Measurements from ENCODE around the gene ATP8A2. TPM values are rescaled to one million over a fixed set of nuclear protein-coding genes. Genes with fewer than 3 reads are reported as not detected.
A peak's percentile ranks its signal among the peaks of the same experiment; 100 is the strongest.

The ATP8A2 gene
- total RNA-seq, 3 donors from 2014 or later (not counting 1 experiment from before 2014, with no cell fraction given): 0.43 to 0.68 (median 0.59) TPM

DNA sequence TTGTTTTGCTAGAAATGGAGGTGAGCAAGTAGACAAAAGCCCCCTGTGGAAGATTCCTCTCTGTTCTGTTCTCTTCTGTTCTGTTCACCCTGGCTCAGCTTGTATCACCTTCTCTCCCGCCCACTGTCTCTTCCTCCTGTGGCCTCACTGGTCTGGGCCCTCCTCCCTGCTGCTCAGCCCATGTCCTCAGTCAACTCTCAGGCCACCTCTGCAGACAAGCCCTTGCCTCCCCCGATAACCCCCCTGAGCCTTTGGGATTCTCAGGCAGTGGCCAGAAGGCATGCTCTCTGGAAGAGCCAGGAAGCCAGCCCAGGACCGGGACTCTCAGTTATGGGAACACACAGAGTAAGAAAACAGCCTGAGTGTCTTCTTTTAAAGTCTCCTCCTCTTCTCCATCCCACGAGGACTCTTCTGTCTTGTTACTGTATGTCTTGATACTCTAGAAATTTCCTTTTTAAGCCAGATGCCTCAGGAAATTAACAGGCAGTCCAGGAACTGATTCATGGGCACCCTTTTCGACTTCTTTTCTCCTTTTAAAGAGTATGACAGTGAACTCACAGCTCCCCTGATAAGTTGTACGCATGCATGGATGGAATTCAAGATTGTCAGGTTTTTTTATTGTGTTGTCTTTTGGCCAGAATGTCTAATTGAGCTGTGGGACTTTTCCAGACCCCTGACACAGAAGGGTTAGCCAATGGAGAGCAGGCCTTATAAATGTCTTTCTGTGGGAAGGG, 646.3 kb downstream of the ATP8A2 start:
- Mint-ChIP-seq H3K4me1 (peaks cover 0 to 7% of the 10 kb centered on the region in 2 donors), H3K27me3 (ENCODE audit: low read depth in 2 of 2) (peaks cover 2 to 15% of the 10 kb centered on the region in 2 donors), H3K9me3 (no peaks in the 10 kb centered on the region), H3K27ac (peak overlapping the region in 1 of 2 donors; percentile 12), H3K36me3 (no peaks in the 10 kb centered on the region), H3K4me3 (no peak overlapping the region)
- Histone ChIP-seq H3K9me3 (ENCODE audit: control insufficient read depth, insufficient read depth, low read length) (no peaks in the 10 kb centered on the region), H3K36me3 (ENCODE audit: control insufficient read depth, insufficient read depth, low read length) (no peaks in the 10 kb centered on the region), H3K4me1 (ENCODE audit: control insufficient read depth, insufficient read depth, low read length) (no peaks in the 10 kb centered on the region), H3K4me3 (ENCODE audit: low read length) (no peak overlapping the region), H3K27ac (ENCODE audit: low read length) (no peak overlapping the region), H3K27me3 (ENCODE audit: control insufficient read depth, insufficient read depth, low read length) (no peaks in the 10 kb centered on the region)
- no peak for DNase-seq
- WGBS (ENCODE audit: insufficient coverage): 85% methylated on average over 6 of the region's 6 CpGs
- intact Hi-C loops (cut with micrococcal nuclease): no loop called here
- TF ChIP-seq, protein P1, sequence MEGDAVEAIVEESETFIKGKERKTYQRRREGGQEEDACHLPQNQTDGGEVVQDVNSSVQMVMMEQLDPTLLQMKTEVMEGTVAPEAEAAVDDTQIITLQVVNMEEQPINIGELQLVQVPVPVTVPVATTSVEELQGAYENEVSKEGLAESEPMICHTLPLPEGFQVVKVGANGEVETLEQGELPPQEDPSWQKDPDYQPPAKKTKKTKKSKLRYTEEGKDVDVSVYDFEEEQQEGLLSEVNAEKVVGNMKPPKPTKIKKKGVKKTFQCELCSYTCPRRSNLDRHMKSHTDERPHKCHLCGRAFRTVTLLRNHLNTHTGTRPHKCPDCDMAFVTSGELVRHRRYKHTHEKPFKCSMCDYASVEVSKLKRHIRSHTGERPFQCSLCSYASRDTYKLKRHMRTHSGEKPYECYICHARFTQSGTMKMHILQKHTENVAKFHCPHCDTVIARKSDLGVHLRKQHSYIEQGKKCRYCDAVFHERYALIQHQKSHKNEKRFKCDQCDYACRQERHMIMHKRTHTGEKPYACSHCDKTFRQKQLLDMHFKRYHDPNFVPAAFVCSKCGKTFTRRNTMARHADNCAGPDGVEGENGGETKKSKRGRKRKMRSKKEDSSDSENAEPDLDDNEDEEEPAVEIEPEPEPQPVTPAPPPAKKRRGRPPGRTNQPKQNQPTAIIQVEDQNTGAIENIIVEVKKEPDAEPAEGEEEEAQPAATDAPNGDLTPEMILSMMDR (IDR thresholded peaks at IDR 0.05): no peak
- no peak for ATAC-seq

DNA sequence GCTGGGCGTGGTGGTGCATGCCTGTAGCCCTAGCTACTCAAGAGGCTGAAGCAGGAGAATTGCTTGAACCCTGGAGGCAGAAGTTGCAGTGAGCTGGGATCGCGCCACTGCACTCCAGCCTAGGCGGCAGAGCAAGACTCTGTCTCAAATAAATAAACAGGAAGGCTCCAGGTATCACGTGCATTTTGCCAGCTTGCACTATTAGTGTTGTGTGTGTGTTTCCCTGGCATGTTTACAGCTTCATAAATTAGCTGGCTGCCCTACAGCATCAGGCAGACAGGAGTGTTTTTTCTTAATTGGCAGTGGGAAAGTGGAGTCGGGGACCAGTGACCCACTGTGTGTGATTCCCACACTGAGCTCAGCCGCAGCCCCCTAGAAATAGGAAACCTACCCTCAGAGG, 647.5 kb downstream of the ATP8A2 start:
- 83% methylated on average over 7 of the region's 7 CpGs for WGBS (ENCODE audit: insufficient coverage)

DNA sequence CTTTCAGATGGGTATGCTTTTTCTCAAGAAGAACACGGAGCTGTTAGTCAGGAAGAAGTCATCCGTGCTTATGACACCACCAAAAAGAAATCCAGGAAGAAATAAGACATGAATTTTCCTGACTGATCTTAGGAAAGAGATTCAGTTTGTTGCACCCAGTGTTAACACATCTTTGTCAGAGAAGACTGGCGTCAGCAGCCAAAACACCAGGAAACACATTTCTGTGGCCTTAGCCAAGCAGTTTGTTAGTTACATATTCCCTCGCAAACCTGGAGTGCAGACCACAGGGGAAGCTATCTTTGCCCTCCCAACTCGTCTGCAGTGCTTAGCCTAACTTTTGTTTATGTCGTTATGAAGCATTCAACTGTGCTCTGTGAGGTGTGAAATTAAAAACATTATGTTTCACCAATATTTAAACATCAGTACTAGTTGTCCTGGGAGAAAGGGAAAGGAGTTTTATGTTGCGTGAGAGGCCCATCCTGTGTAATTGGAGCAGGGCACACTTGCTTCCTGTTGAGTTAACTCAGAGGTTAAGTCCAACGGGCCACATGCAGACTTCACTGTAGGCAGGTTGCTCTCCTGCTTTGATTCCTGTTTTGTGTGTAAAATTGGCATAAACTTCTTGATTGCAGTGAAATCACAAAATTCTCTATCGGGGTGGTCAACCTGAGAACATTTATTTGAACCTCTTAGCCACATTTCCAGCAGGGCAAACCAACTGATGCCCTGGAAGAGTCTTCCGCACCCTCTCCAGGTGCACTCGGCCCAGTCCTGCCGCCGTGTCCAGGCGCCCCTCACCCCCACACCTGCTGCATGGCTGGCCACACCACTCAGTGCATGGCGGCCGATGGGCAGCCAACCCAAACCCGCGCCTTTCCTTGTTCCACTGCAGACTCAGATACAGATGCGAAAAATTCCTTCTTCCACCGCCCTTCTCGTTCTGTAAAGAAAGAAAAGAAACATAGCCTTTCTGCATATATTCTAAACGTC, 648.4 kb downstream of the ATP8A2 start:
- Mint-ChIP-seq H3K36me3 (no peaks in the 10 kb centered on the region), H3K4me1 (peaks cover 0 to 7% of the 10 kb centered on the region in 2 donors)

More for the DNA sequence above, 647.5 kb downstream of the ATP8A2 start:
- Histone ChIP-seq H3K4me1 (ENCODE audit: control insufficient read depth, insufficient read depth, low read length) (no peaks in the 10 kb centered on the region), H3K36me3 (ENCODE audit: control insufficient read depth, insufficient read depth, low read length) (no peaks in the 10 kb centered on the region), H3K27ac (ENCODE audit: low read length) (no peak overlapping the region), H3K27me3 (ENCODE audit: control insufficient read depth, insufficient read depth, low read length) (no peaks in the 10 kb centered on the region), H3K4me3 (ENCODE audit: low read length) (no peak overlapping the region), H3K9me3 (ENCODE audit: control insufficient read depth, insufficient read depth, low read length) (no peaks in the 10 kb centered on the region)
- Mint-ChIP-seq H3K4me1 (peaks cover 0 to 7% of the 10 kb centered on the region in 2 donors), H3K9me3 (no peaks in the 10 kb centered on the region), H3K27me3 (ENCODE audit: low read depth in 2 of 2) (peaks cover 5 to 27% of the 10 kb centered on the region in 2 donors), H3K4me3 (no peak overlapping the region), H3K36me3 (no peaks in the 10 kb centered on the region), H3K27ac (no peak overlapping the region)
- ATAC-seq: no peak
- intact Hi-C loops (cut with micrococcal nuclease): no loop called here
- DNase-seq: no peak
- TF ChIP-seq, protein P1 (IDR thresholded peaks at IDR 0.05): no peak

More for the DNA sequence above, 648.4 kb downstream of the ATP8A2 start:
- no peak overlapping the region for H3K27ac Mint-ChIP-seq
- no peak overlapping the region for H3K27ac ChIP-seq (ENCODE audit: low read length)
- intact Hi-C loops (cut with micrococcal nuclease): no loop called here
- no peaks in the 10 kb centered on the region for H3K27me3 ChIP-seq (ENCODE audit: control insufficient read depth, insufficient read depth, low read length)
- H3K27me3 Mint-ChIP-seq (ENCODE audit: low read depth in 2 of 2): peaks cover 13 to 35% of the 10 kb centered on the region in 2 donors
- H3K36me3 ChIP-seq (ENCODE audit: control insufficient read depth, insufficient read depth, low read length): no peaks in the 10 kb centered on the region
- WGBS (ENCODE audit: insufficient coverage): 67% methylated on average over 22 of the region's 22 CpGs
- no peak overlapping the region for H3K4me3 Mint-ChIP-seq
- DNase-seq (no peak), ATAC-seq (no peak)
- H3K9me3 Mint-ChIP-seq: no peaks in the 10 kb centered on the region
- TF ChIP-seq, protein P1 (IDR thresholded peaks at IDR 0.05): no peak
- H3K9me3 ChIP-seq (ENCODE audit: control insufficient read depth, insufficient read depth, low read length): no peaks in the 10 kb centered on the region
- H3K4me1 ChIP-seq (ENCODE audit: control insufficient read depth, insufficient read depth, low read length): no peaks in the 10 kb centered on the region
- no peak overlapping the region for H3K4me3 ChIP-seq (ENCODE audit: low read length)

Data from natural killer cell (primary cell).